ENCODE measurements around the gene PARM1. TPM values are rescaled to one million over a fixed set of nuclear protein-coding genes. Genes with fewer than 3 reads are reported as not detected.

Gene PARM1
- total and polyA plus RNA-seq, 9 of the 15 experiments (the other 6 are each of a cell fraction or from before 2014, with no cell fraction given): 0.07 TPM; not detected in 8

DNA sequence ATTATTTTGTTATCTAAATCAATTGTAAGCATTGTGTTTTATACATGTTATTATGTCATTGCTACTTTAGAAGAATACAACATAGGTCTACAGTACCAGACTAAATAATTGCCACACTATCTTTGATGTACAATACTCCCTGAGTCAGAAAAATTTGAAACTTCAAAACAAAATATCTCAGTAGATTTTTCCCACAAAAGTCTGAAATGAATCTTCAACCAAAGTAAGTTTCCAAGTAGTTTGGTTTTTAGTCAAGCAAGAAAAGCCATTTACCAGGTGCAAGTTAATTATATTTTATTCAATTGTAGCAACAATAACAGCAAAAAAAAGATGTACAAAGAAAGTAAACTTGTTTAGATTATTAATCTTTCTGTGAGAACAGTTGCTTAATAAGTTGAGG is 11.4 kb upstream of the PARM1 start:
- Histone ChIP-seq H3K9me1 (ENCODE audit: control insufficient read depth, insufficient read depth, low read length) (no peaks in the 10 kb centered on the region), H3K79me2 (ENCODE audit: control insufficient read depth, insufficient read depth, low read length) (no peaks in the 10 kb centered on the region), H3K4me1 (replicated peaks in 1 of 2; ENCODE audit: control insufficient read depth in 2 of 2, insufficient read depth in 2 of 2, low read length in 2 of 2) (no peaks in the 10 kb centered on the region), H3K27me3 (ENCODE audit: control insufficient read depth in 2 of 2, insufficient read depth in 2 of 2, low read length in 2 of 2) (no peaks in the 10 kb centered on the region), H3K36me3 (ENCODE audit: control insufficient read depth, insufficient read depth, low read length) (no peaks in the 10 kb centered on the region), H3K9ac (ENCODE audit: insufficient read depth in 1 of 2, low read depth in 2 of 2, low read length in 2 of 2) (no peak overlapping the region), H3K4me2 (ENCODE audit: insufficient read depth, low read length) (no peak overlapping the region), H3K4me3 (no peak overlapping the region), H3K9me3 (replicated peaks; ENCODE audit: control insufficient read depth, insufficient read depth, low read depth, low read length) (no peaks in the 10 kb centered on the region), H3K27ac (ENCODE audit: extremely low read depth, low read depth, low read length) (no peak overlapping the region), H4K20me1 (replicated peaks; ENCODE audit: control insufficient read depth, insufficient read depth, low read length) (no peaks in the 10 kb centered on the region; the same call in 1 of the 2 replicates), H2AFZ (ENCODE audit: low read depth, low read length) (no peak overlapping the region)
- no peak for FAIRE-seq
- no peak for TF ChIP-seq PRPF4 (IDR thresholded peaks at IDR 0.05; ENCODE audit: insufficient read depth, low read depth, low read length, poor library complexity, severe bottlenecking)
- TF ChIP-seq ZBTB1 (CRISPR knock-in tag; IDR thresholded peaks at IDR 0.05; ENCODE audit: borderline replicate concordance, low read depth): no peak
- TF ChIP-seq HMGN3 (IDR thresholded peaks at IDR 0.05; ENCODE audit: borderline replicate concordance, extremely low read depth, insufficient read length, low read depth, low read length): no peak
- TF ChIP-seq EZH2 (IDR thresholded peaks at IDR 0.05; ENCODE audit: borderline replicate concordance, low read depth, low read length): no peak
- TF ChIP-seq POLR2H (tag; IDR thresholded peaks at IDR 0.05; ENCODE audit: low read depth): no peak
- no peak for TF ChIP-seq ZBTB7A (IDR thresholded peaks at IDR 0.05; ENCODE audit: borderline replicate concordance, control insufficient read depth, low read depth, low read length)
- no peak for TF ChIP-seq CBX5 (IDR thresholded peaks at IDR 0.05; ENCODE audit: borderline replicate concordance, low read depth)
- TF ChIP-seq, protein P1, sequence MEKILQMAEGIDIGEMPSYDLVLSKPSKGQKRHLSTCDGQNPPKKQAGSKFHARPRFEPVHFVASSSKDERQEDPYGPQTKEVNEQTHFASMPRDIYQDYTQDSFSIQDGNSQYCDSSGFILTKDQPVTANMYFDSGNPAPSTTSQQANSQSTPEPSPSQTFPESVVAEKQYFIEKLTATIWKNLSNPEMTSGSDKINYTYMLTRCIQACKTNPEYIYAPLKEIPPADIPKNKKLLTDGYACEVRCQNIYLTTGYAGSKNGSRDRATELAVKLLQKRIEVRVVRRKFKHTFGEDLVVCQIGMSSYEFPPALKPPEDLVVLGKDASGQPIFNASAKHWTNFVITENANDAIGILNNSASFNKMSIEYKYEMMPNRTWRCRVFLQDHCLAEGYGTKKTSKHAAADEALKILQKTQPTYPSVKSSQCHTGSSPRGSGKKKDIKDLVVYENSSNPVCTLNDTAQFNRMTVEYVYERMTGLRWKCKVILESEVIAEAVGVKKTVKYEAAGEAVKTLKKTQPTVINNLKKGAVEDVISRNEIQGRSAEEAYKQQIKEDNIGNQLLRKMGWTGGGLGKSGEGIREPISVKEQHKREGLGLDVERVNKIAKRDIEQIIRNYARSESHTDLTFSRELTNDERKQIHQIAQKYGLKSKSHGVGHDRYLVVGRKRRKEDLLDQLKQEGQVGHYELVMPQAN (IDR thresholded peaks at IDR 0.05; ENCODE audit: borderline replicate concordance): no peak
- TF ChIP-seq CC2D1A (IDR thresholded peaks at IDR 0.05): no peak
- no peak for TF ChIP-seq SAP30 (IDR thresholded peaks at IDR 0.05; ENCODE audit: borderline replicate concordance, insufficient read depth, low read depth, low read length, poor library complexity, severe bottlenecking)
- ATAC-seq: no peak
- ChIA-PET CTCF (ENCODE audit: low intra/inter-chr PET ratio) (no interaction called here), POLR2A (no interaction called here)
- in situ Hi-C loops (cut with MboI): no loop called here
- no TSS peak for BruUV-seq (replicated peaks)
- no peak for DNase-seq (ENCODE audit: extremely low read depth in 1 of 4, low spot score in 3 of 4)
- intact Hi-C loops (cut with micrococcal nuclease): no loop called here
